Duodenal mucosa (tissue), 2 donors: ENCODE data around the gene RFX8.
"Not testable (repeated sequence)": the region's sequence is repeated elsewhere in the genome, so short reads cannot be mapped to it uniquely, and the experiment has no call there.

Experiments
- H3K27ac ChIP-seq: one replicate; pipeline ENCODE4 v1.7.0; 2013; ENCODE audit warnings: low read depth, low read length
- H3K27me3 ChIP-seq, 2 donors: one replicate each; pipeline ENCODE4 v1.7.0; 2013; ENCODE audit warnings: low read length in 2 of 2, control low read depth in 1 of 2; ENCODE audit not compliant: insufficient read depth in 2 of 2, control insufficient read depth in 1 of 2
- H3K36me3 ChIP-seq, 2 donors: one replicate each; pipeline ENCODE4 v1.7.0; 2013; ENCODE audit warnings: low read length in 2 of 2, control low read depth in 1 of 2; ENCODE audit not compliant: insufficient read depth in 2 of 2, control insufficient read depth in 1 of 2
- H3K4me1 ChIP-seq, 2 donors: one replicate each; pipeline ENCODE4 v1.7.0; 2013; ENCODE audit warnings: low read length in 2 of 2, control low read depth in 1 of 2; ENCODE audit not compliant: insufficient read depth in 2 of 2, control insufficient read depth in 1 of 2
- H3K4me3 ChIP-seq, 2 donors: one replicate each; pipeline ENCODE4 v1.7.0; 2013; ENCODE audit warnings: low read length in 2 of 2, low read depth in 1 of 2
- H3K9ac ChIP-seq, 2 donors: one replicate each; pipeline ENCODE4 v1.7.0; 2013; ENCODE audit warnings: low read length in 2 of 2, low read depth in 1 of 2
- H3K9me3 ChIP-seq, 2 donors: one replicate each; pipeline ENCODE4 v1.7.0; 2013; ENCODE audit warnings: low read length in 2 of 2, control low read depth in 1 of 2; ENCODE audit not compliant: control insufficient read depth in 1 of 2

The RFX8 gene

DNA sequence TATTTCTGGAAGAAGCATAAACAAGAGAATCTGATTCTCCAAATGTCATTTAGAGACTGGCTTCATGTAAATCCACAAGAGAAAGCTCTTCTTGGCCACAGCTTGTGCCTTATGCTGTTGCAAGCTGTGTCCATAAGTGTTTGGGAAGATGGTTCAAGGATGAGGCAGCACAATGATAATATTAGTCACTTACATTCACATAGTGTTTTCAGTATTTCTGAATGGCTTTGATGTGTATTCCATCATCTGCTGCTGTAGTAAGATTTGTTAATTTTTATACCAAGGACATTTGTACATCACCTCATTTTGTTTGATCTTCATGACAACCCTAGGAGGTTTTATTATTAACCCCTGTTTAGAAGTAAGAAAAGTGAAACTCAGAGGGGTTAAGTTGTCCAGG, 117.5 kb downstream of the RFX8 start:
- H3K9ac ChIP-seq, result no peak overlapping the region
- H3K4me3 ChIP-seq, result no peak overlapping the region
- no peaks in the 10 kb centered on the region for H3K36me3 ChIP-seq
- no peaks in the 10 kb centered on the region for H3K27me3 ChIP-seq
- H3K9me3 ChIP-seq, result no peaks in the 10 kb centered on the region
- no peak overlapping the region for H3K27ac ChIP-seq
- peaks cover 10 to 14% of the 10 kb centered on the region in 2 donors for H3K4me1 ChIP-seq

GRCh38 chr2:101356521-101356920, 118.4 kb downstream of the RFX8 start:
- no peak overlapping the region for H3K4me3 ChIP-seq
- peaks cover 7 to 13% of the 10 kb centered on the region in 2 donors for H3K4me1 ChIP-seq
- H3K36me3 ChIP-seq, result no peaks in the 10 kb centered on the region
- H3K27ac ChIP-seq, result no peak overlapping the region
- no peaks in the 10 kb centered on the region for H3K27me3 ChIP-seq
- H3K9me3 ChIP-seq, result no peaks in the 10 kb centered on the region
- H3K9ac ChIP-seq, result no peak overlapping the region

DNA sequence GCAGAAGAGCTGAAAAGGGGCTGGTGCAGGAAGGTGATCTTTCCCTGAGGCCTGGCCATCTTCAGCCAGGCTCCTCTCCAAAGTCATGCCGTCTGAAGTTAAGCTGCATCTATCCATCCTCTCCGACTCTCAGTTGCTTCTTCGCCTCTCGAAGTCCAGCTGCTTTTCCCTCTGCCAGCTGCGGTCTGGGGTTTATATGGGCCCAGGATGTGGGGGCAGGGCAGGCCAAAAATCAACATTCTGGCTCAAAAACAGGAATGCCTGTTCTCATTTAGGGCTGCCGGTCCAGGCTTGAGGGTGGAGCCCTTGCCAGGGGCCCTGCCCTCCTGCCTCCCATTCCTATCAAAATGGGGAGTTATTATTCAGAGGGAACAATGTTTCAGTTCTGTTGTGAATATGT, 118.9 kb downstream of the RFX8 start:
- no peaks in the 10 kb centered on the region for H3K9me3 ChIP-seq
- H3K36me3 ChIP-seq, result no peaks in the 10 kb centered on the region
- no peak overlapping the region for H3K4me3 ChIP-seq
- peaks cover 2 to 9% of the 10 kb centered on the region in 2 donors for H3K4me1 ChIP-seq
- no peaks in the 10 kb centered on the region for H3K27me3 ChIP-seq
- no peak overlapping the region for H3K27ac ChIP-seq
- no peak overlapping the region for H3K9ac ChIP-seq

- no peak overlapping the region for H3K27ac ChIP-seq
- no peaks in the 10 kb centered on the region for H3K36me3 ChIP-seq
- H3K4me3 ChIP-seq, result no peak overlapping the region
- no peaks in the 10 kb centered on the region for H3K27me3 ChIP-seq
- no peak overlapping the region for H3K9ac ChIP-seq
- H3K9me3 ChIP-seq, result no peaks in the 10 kb centered on the region
- H3K4me1 ChIP-seq, result peaks cover 0 to 5% of the 10 kb centered on the region in 2 donors
These were observed 119.4 kb downstream of the RFX8 start for GRCh38 chr2:101355401-101356054.

DNA sequence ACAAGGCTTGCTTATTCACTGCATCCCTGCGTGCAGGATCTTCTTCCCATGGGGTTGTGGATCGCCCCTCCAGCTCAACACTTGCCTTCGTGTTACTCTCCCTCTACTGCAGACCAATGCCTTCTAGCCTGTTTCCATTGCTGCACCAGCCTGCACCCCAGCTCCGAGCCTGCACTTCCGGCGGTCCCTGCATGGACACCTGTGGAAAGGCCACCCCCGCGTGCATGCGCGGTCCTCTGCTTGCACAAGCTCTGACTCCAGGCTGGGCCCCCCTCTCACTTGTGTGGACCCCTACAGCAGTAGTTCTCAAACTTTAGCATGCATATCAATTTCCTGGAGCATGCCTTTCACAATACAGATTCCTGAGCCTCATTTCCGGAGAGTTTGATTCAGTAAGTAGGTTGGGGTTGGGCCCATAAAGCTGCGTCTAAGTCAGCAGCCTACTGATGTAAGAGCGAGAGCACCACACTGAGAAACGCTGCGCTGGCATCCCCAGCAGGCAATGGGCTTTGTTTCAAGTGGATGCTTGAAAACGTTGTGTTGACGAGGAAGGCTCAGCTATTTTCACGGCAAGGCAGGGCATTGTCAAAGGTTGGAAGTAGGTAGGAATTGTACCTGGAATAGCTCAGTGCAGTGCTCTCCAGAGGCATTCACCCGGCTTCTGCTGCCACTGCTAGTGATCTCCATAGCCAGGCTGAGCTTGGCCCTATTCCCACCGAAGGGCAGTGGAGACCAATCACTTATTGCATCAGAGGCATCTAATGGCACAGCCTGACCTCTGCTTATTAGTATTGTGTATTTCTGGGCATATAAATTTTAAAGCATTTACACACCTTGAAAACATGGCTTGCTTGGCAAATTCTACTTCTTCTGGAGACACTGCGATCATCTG, 120.2 kb downstream of the RFX8 start:
- Histone ChIP-seq H3K4me3 (no peak overlapping the region), H3K9ac (no peak overlapping the region), H3K4me1 (no peaks in the 10 kb centered on the region), H3K36me3 (no peaks in the 10 kb centered on the region), H3K9me3 (no peaks in the 10 kb centered on the region), H3K27ac (no peak overlapping the region), H3K27me3 (no peaks in the 10 kb centered on the region)

DNA sequence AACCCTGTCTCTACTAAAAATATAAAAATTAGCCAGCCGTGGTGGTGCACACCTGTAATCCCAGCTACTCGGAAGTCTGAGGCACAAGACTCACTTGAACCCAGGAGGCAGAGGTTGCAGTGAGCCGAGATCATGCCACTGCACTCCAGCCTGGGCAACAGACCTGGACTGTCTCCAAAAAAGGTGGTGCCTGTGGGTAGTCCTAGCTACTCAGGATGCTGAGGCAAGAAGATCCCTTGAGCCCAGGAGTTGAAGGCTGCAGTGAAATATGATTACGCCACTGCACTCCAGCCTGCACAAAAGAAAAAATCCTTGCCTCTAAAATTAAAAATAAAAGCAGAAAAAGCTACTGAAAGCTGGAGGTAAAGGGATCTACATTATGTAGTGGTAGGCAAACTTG, 122.3 kb downstream of the RFX8 start:
- not testable (repeated sequence) for H3K27ac ChIP-seq, H3K4me3 ChIP-seq, H3K27me3 ChIP-seq

DNA sequence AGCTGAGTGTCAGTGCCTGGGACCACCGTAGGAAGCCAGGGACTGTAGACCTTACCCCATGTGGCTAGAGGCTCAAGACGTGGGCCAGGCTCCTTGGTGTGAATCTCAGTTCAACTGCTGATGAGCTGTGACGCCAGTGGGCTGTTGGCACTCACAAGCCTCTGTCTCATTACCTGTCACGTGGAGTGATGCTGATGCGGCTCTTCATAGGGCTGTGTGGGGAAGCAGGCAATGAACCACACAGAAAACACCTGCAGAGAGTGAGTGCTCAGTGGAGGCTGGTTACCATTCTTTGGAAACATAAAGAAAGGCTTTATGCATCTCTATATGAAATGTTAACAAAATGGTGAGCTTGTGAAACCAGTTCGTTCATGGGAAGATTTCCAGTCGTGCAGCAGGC, 123.7 kb downstream of the RFX8 start:
- H3K27me3 ChIP-seq, result no peaks in the 10 kb centered on the region
- H3K9me3 ChIP-seq, result no peaks in the 10 kb centered on the region
- H3K27ac ChIP-seq, result no peak overlapping the region
- H3K36me3 ChIP-seq, result no peaks in the 10 kb centered on the region
- peaks cover 0 to 9% of the 10 kb centered on the region in 2 donors for H3K4me1 ChIP-seq
- H3K4me3 ChIP-seq, result no peak overlapping the region
- H3K9ac ChIP-seq, result no peak overlapping the region

More for the DNA sequence above, 122.3 kb downstream of the RFX8 start:
- not testable (repeated sequence) for H3K36me3 ChIP-seq, H3K9me3 ChIP-seq, H3K9ac ChIP-seq, H3K4me1 ChIP-seq

DNA sequence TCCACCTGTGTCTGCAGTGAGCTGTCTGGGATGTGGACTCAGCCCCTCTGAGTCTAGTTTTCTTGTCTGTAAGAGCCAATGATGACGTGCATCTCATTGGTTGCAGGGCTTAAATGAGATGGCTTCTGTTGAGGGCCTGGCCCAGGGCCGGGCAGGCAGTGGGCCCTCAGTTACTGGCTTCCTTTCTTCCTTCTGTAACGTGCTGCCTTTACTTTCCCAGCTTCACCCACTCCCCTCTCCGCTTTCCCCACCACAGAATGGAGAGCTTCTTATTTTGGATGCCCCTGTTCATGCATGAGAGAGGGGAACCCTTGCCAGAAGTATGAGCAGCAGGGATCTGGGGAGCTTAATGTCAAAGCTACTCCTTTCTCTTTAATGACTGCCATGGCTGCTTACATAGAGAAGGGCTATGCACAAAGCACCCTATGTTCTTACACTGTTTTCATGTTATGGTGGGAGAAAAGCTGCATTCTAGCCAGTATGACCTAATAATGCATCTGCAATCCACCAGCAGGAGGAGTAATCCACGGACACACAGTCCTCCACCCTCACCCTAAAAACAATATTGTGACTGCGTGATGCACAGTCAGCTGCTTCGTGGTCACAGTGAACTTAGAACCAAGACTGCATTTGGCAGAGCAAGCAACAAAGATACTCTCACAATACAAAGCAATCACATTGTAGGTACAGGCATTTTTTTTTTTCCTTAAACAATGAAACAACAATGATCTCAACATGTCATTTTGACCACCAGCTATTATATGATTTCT, 124.8 kb downstream of the RFX8 start:
- Histone ChIP-seq H3K4me3 (no peak overlapping the region), H3K9ac (no peak overlapping the region), H3K9me3 (no peaks in the 10 kb centered on the region), H3K36me3 (no peaks in the 10 kb centered on the region), H3K27me3 (no peaks in the 10 kb centered on the region), H3K4me1 (peaks cover 0 to 9% of the 10 kb centered on the region in 2 donors), H3K27ac (no peak overlapping the region)

GRCh38 chr2:101348883-101349282, 126.0 kb downstream of the RFX8 start:
- H3K4me3 ChIP-seq, result no peak overlapping the region
- H3K36me3 ChIP-seq, result no peaks in the 10 kb centered on the region
- no peaks in the 10 kb centered on the region for H3K9me3 ChIP-seq
- H3K9ac ChIP-seq, result no peak overlapping the region
- no peaks in the 10 kb centered on the region for H3K27me3 ChIP-seq
- peaks cover 0 to 9% of the 10 kb centered on the region in 2 donors for H3K4me1 ChIP-seq
- H3K27ac ChIP-seq, result no peak overlapping the region
